ENCODE results near the gene SLC2A3. TPM values are rescaled to one million over a fixed set of nuclear protein-coding genes. Genes with fewer than 3 reads are reported as not detected.
"Not testable (repeated sequence)": the region's sequence is repeated elsewhere in the genome, so short reads cannot be mapped to it uniquely, and the experiment has no call there.

The SLC2A3 gene
- total and polyA plus RNA-seq, 2 of the 13 experiments (the other 11 are each of a cell fraction or from before 2014, with no cell fraction given) = 39.3 to 580 TPM

DNA sequence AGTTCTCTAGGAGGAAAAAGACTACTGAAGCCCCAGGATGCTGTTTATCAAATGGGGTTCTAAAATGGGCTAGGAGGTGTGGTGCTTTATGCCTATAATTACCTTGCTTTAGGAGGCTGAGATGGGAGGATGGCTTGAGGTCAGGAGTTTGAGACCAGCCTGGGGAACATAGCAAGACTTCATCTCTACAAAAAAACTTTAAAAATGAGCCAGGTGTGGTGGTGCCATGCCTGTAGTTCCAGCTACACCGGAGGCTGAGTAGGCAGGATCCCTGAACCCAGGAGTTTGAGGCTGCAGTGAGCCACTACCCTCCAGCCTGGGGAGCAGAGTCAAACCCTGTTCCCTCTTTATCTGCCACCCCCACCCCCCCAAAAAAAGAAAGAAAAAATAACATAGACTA lies 23.3 kb upstream of the SLC2A3 start (continued):
- no peak for TF ChIP-seq ZNF816 (CRISPR knock-in tag; IDR thresholded peaks at IDR 0.05; ENCODE audit: borderline replicate concordance)

DNA sequence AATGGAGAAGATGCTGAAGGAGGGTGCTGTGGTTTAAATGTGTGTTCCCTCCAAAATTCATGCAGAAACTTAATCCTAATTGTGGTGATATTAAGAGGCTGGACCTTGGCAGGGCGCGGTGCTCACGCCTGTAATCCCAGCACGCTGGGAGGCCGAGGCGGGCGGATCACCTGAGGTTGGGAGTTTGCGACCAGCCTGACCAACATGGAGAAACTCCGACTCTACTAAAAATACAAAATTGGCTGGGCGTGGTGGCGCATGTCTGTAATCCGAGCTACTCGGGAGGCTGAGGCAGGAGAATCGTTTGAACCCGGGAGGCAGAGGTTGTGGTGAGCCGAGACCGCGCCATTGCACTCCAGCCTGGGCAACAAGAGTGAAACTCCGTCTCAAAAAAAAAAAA lies 18.9 kb upstream of the SLC2A3 start:
- H3K36me3 ChIP-seq (replicated peaks in 1 of 2; ENCODE audit: control insufficient read depth in 1 of 2, insufficient read depth in 2 of 2, low read length in 2 of 2); H3K4me3 ChIP-seq (replicated peaks in 1 of 3; ENCODE audit: insufficient read depth in 1 of 3, low read depth in 2 of 3, low read length in 3 of 3); H3K27ac ChIP-seq (ENCODE audit: extremely low read length, insufficient read depth, low read length); intact Hi-C loops (cut with micrococcal nuclease; ENCODE audit: unreplicated experiment); H3K9me3 ChIP-seq (ENCODE audit: low read length); ATAC-seq; H4K20me1 ChIP-seq (ENCODE audit: insufficient read depth, low read length); CTCF ChIA-PET (ENCODE audit: low intra/inter-chr PET ratio, low total read pairs); H3K9ac ChIP-seq (ENCODE audit: insufficient read depth, low read depth, low read length); H3K4me2 ChIP-seq (ENCODE audit: low read depth, low read length); FAIRE-seq; POLR2A ChIA-PET; BruUV-seq (replicated peaks); H3K79me2 ChIP-seq (ENCODE audit: insufficient read depth, low read length); in situ Hi-C loops (cut with HindIII; ENCODE audit: extremely low pct_ligation_motif_present, low pct_unique_long_range_greater_than_20kb); H3K27me3 ChIP-seq (ENCODE audit: control insufficient read depth in 1 of 2, insufficient read depth in 2 of 2, low read length in 2 of 2); DNase-seq (ENCODE audit: low spot score); H2AFZ ChIP-seq (ENCODE audit: low read length): not testable (repeated sequence)
- H3K4me1 ChIP-seq (ENCODE audit: insufficient read depth, low read length) = peaks cover 13% of the 10 kb centered on the region
- WGBS (ENCODE audit: low lambda C conversion rate) = 93% methylated on average over 19 of the region's 19 CpGs

DNA sequence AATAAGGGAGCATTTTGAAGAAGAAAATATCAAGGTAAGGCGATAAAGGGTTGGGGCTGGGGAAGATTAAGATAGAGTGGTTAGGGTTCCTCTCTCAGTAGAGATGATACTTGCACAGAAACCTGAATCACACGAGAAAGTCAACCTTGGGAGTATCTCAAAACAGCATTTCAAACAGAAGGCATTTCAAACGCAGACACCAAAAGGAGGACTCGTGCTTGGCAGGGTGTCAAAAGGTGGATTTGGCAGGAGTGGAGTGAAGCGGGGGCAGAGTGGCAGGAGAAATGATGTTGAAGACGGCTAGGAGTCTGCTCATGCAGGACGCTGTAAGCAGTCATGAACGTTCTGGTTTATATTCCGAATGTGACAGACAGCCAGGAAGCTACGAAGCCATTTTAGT lies 18.4 kb upstream of the SLC2A3 start:
- FAIRE-seq; H3K36me3 ChIP-seq (replicated peaks in 1 of 2; ENCODE audit: control insufficient read depth in 1 of 2, insufficient read depth in 2 of 2, low read length in 2 of 2); POLR2A ChIA-PET: not testable (repeated sequence)

DNA sequence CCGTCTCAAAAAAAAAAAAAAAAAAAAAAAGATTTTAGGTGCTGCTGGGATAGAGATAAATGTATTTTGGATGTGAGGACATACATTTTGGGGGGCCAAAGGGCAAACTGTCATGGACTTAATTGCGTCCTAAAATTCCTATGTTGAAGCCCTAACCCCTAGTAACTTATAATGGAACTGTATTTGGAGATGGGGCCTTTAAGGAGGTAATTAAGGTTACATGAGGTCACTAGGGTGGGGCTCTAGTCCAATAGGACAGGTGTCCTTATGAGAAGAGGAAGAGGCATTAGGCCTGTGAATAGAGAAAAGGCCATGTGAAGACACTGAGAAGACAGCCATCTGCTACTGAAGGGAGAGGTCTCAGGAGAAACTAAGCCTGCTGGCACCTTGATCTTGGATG lies 17.9 kb upstream of the SLC2A3 start:
- FAIRE-seq; H3K36me3 ChIP-seq (replicated peaks in 1 of 2; ENCODE audit: control insufficient read depth in 1 of 2, insufficient read depth in 2 of 2, low read length in 2 of 2); H3K79me2 ChIP-seq (ENCODE audit: insufficient read depth, low read length); intact Hi-C loops (cut with micrococcal nuclease; ENCODE audit: unreplicated experiment); DNase-seq (ENCODE audit: low spot score); CTCF ChIA-PET (ENCODE audit: low intra/inter-chr PET ratio, low total read pairs); H3K4me3 ChIP-seq (replicated peaks in 1 of 3; ENCODE audit: insufficient read depth in 1 of 3, low read depth in 2 of 3, low read length in 3 of 3); H4K20me1 ChIP-seq (ENCODE audit: insufficient read depth, low read length); H3K9me3 ChIP-seq (ENCODE audit: low read length); H3K27ac ChIP-seq (ENCODE audit: extremely low read length, insufficient read depth, low read length); H3K9ac ChIP-seq (ENCODE audit: insufficient read depth, low read depth, low read length); ATAC-seq; in situ Hi-C loops (cut with HindIII; ENCODE audit: extremely low pct_ligation_motif_present, low pct_unique_long_range_greater_than_20kb); H3K27me3 ChIP-seq (ENCODE audit: control insufficient read depth in 1 of 2, insufficient read depth in 2 of 2, low read length in 2 of 2); H2AFZ ChIP-seq (ENCODE audit: low read length); BruUV-seq (replicated peaks); H3K4me2 ChIP-seq (ENCODE audit: low read depth, low read length); POLR2A ChIA-PET: not testable (repeated sequence)
- WGBS (ENCODE audit: low lambda C conversion rate) = 64% methylated on average over 2 of the region's 2 CpGs
- H3K4me1 ChIP-seq (ENCODE audit: insufficient read depth, low read length) = peaks cover 13% of the 10 kb centered on the region

More for the DNA sequence above, 18.4 kb upstream of the SLC2A3 start:
- WGBS (ENCODE audit: low lambda C conversion rate) = 60% methylated on average over 10 of the region's 10 CpGs
- H2AFZ ChIP-seq (ENCODE audit: low read length); intact Hi-C loops (cut with micrococcal nuclease; ENCODE audit: unreplicated experiment); H3K27ac ChIP-seq (ENCODE audit: extremely low read length, insufficient read depth, low read length); H3K79me2 ChIP-seq (ENCODE audit: insufficient read depth, low read length); H3K4me3 ChIP-seq (replicated peaks in 1 of 3; ENCODE audit: insufficient read depth in 1 of 3, low read depth in 2 of 3, low read length in 3 of 3); CTCF ChIA-PET (ENCODE audit: low intra/inter-chr PET ratio, low total read pairs); H4K20me1 ChIP-seq (ENCODE audit: insufficient read depth, low read length); ATAC-seq; BruUV-seq (replicated peaks); in situ Hi-C loops (cut with HindIII; ENCODE audit: extremely low pct_ligation_motif_present, low pct_unique_long_range_greater_than_20kb); H3K9me3 ChIP-seq (ENCODE audit: low read length); DNase-seq (ENCODE audit: low spot score); H3K27me3 ChIP-seq (ENCODE audit: control insufficient read depth in 1 of 2, insufficient read depth in 2 of 2, low read length in 2 of 2); H3K9ac ChIP-seq (ENCODE audit: insufficient read depth, low read depth, low read length); H3K4me2 ChIP-seq (ENCODE audit: low read depth, low read length): not testable (repeated sequence)
- peaks cover 13% of the 10 kb centered on the region for H3K4me1 ChIP-seq (ENCODE audit: insufficient read depth, low read length)
